ENCODE data around the gene ALS2CL.

ALS2CL gene

GRCh38 chr3:46721009-46721408, 27.5 kb upstream of the ALS2CL start:
- H3K4me3 ChIP-seq (ENCODE audit: low read depth, low read length), result no peak overlapping the region
- TF ChIP-seq CTCF (IDR thresholded peaks at IDR 0.05; ENCODE audit: low read depth, low read length), result no peak

- TF ChIP-seq CTCF (IDR thresholded peaks at IDR 0.05; ENCODE audit: low read depth, low read length), result no peak
- H3K4me3 ChIP-seq (ENCODE audit: low read depth, low read length), result no peak overlapping the region
Measured at GRCh38 chr3:46719735-46720271, 26.3 kb upstream of the ALS2CL start.

- H3K4me3 ChIP-seq (ENCODE audit: low read depth, low read length), result no peak overlapping the region
- TF ChIP-seq CTCF (IDR thresholded peaks at IDR 0.05; ENCODE audit: low read depth, low read length), result no peak
Measured at GRCh38 chr3:46719044-46719565, 25.6 kb upstream of the ALS2CL start.

- TF ChIP-seq CTCF (IDR thresholded peaks at IDR 0.05; ENCODE audit: low read depth, low read length), result no peak; the same call in 1 of the 2 replicates
- no peak within 1 kb of the TSS for H3K4me3 ChIP-seq (ENCODE audit: low read depth, low read length)
Measured at GRCh38 chr3:46717447-46718231, 24.2 kb upstream of the ALS2CL start, which contains the start of gene PRSS50. Gene PRSS50, minus strand, starts transcription at chr3:46717869. Its CDS starts 45 bp downstream, at chr3:46717824.

- TF ChIP-seq CTCF (IDR thresholded peaks at IDR 0.05; ENCODE audit: low read depth, low read length), result no peak
- H3K4me3 ChIP-seq (ENCODE audit: low read depth, low read length), result no peak overlapping the region
Measured at GRCh38 chr3:46716461-46717441, 23.3 kb upstream of the ALS2CL start.

GRCh38 chr3:46715507-46716175, 22.2 kb upstream of the ALS2CL start:
- no peak for TF ChIP-seq CTCF (IDR thresholded peaks at IDR 0.05; ENCODE audit: low read depth, low read length)
- H3K4me3 ChIP-seq (ENCODE audit: low read depth, low read length), result no peak overlapping the region
